Fibroblast of lung (primary cell): Measurements from ENCODE around the gene SMIM38.

Experiments used
- EZH2 ChIP-seq: IDR thresholded peaks from 2 replicates; pipeline ENCODE4 v1.5.1; 2012; ENCODE audit warnings: low read length, control low read depth, mild to moderate bottlenecking; ENCODE audit errors: missing control alignments
- TF ChIP-seq, protein P1 (sequence below), 2 donors: IDR thresholded peaks in 1 of 2; conservative IDR thresholded peaks in 1 of 2; 1 replicate in 1 of 2; 2 replicates in 1 of 2; pipeline ENCODE4 v1.5.1; 2011 to 2012; ENCODE audit warnings: low read length in 2 of 2, control low read depth in 1 of 2, inconsistent platforms in 1 of 2, low read depth in 1 of 2, mild to moderate bottlenecking in 1 of 2

DNA sequence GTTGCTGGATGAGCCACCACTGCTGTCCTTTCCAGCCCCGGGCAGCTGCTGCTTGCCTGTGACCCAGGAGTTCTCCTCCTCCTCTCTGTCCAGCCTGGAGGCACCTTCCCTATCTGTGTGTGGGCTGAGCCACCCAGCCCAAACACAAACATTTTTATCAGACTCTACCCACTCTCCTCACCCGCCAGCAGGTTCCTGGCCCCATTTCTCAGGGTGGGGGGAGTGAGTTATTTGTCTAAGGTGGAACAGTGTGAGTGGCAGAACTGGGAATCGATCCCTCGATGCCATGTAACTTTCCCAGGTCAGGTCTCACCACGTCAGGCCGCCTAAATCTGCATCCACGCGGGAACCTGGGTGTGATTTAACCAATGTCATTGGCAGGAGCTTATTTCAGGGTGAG lies 20.8 kb upstream of the SMIM38 start:
- TF ChIP-seq, protein P1, sequence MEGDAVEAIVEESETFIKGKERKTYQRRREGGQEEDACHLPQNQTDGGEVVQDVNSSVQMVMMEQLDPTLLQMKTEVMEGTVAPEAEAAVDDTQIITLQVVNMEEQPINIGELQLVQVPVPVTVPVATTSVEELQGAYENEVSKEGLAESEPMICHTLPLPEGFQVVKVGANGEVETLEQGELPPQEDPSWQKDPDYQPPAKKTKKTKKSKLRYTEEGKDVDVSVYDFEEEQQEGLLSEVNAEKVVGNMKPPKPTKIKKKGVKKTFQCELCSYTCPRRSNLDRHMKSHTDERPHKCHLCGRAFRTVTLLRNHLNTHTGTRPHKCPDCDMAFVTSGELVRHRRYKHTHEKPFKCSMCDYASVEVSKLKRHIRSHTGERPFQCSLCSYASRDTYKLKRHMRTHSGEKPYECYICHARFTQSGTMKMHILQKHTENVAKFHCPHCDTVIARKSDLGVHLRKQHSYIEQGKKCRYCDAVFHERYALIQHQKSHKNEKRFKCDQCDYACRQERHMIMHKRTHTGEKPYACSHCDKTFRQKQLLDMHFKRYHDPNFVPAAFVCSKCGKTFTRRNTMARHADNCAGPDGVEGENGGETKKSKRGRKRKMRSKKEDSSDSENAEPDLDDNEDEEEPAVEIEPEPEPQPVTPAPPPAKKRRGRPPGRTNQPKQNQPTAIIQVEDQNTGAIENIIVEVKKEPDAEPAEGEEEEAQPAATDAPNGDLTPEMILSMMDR (conservative IDR thresholded peaks at IDR 0.05 in 1 of 2, IDR thresholded peaks at IDR 0.05 in 1 of 2; ENCODE audit: low read depth in 1 of 2, low read length in 2 of 2): no peak
- no peak for TF ChIP-seq EZH2
